GM03348 (cell line): ENCODE data around the gene STK32B.
"Not testable (repeated sequence)": the region's sequence is repeated elsewhere in the genome, so short reads cannot be mapped to it uniquely, and the experiment has no call there.

Experiments
- DNase-seq: peaks from one replicate; pipeline ENCODE4 v3.0.0; 2012; ENCODE audit warnings: low spot score

The STK32B gene

DNA sequence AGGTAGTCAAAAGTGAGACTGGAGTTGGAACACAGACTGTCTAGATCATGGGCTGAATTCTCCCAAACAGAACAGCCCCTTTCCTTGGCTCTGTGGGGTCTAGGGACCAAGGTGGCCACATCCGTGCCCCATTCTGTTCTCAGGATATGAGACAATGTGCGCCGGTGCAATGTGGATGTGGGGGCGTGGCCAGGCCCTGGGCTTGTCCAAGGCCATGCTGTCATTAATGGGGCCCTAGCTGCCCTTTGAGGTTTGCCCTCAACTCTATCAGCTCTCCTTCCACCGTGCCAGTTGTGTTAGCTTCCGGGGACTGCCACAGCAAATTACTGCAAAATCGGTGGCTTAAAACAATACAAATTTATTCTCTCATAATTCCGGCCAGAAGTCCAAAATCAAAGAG is 344.5 kb downstream of the STK32B start:
- DNase-seq = no peak

DNA sequence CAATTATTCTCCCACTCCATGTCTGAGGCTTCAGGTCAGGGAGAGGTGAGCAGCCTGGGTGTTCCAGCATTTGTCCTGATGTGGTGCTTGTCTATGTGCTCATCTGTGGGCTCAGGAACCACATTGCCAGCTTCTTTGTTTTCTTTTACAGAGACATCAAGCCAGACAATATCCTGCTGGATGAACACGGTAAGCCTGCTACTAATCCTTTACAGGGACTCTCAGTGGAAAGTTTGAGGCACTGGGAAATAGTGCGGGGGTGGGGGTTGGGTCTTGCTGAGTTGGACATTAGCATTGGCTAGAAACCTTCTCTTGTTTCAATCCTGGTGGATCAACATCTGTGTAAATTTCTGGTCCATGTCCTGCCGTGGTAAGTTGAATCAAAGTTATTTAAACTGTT is 346.8 kb downstream of the STK32B start:
- DNase-seq = no peak

DNA sequence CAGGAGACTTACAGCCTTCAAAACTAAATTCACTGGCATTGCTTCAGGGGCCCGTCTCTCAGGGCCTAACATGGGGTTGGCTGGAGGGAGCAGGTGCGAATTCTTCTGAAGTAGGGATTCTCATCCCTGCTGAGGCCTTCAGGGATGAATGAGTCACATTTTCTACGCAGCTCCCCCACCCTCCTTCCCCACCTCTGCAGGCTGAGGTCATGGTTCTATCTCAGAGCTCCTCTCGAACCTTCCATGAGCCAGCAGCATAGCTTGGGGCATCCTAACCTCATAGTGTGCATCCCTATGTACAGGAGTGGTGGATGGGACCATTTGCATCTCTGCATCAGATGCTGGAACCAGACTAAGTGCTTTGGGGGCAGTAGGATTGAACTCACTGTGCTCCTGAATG is 347.8 kb downstream of the STK32B start:
- no peak for DNase-seq

DNA sequence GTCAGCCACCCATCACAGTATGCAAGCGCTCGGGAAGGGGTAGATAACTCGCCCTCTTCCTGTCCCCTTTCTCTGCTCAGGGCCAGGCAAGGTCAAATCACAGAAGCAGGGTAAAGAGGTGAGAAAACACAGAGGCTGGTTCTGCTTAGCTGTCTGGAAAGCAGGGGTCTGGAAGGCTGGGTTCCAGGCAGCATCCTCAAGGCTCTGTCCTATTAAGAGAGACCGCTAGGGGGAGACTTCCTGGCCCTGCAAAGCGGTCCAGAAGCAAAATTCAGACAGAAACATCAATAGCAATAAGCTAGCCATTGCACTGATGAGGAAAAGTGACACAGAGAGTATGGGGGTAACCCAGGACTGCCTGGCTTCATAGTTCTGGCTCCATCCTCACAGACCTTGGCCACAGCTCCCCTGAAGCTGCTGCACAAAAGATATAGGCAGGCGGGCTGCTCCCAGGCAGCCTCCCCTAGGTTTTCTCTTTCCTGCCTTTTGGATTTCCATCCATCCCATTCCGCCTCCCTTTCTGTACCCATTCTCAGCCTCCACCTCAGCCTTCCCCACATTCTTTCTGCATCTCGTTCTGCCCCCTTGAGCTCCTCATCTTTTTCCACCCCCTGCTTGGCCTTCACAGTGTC is 348.6 kb downstream of the STK32B start:
- DNase-seq = peak; percentile 57

DNA sequence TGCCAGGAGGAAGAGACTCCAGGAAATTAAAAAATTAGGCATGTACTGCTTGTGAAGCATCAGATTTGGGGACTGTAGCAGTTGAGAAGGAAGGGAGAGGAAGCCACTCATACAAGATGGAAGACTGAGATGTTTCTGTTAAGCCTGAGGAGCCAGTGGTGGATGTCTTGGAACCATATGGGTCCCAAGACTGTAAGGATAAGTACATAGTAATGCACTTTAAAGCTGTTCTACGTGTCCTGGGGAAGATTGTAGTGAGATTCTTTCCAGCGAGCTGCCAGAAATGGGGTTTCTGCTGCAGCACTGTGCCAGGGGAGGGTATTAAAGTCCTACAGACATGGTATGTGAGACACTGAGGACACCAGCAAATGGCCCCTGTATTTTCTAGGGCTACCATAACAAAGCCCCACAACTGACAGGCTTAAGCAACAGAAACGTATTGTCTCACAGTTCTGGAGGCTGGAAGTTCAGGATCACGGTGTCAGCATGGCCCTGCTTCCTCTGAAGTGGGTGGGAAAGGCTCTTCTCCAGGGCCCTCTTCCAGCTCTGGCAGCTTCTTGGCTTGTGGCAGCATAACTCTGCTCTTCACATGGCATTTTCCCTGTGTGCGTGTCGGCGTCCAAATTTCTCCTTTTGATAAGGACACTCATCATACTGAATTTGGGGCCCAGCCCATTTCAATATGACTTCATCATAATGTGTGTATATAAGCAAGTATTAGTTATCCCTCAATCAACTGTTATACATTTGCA is 352.6 kb downstream of the STK32B start:
- DNase-seq = no peak

DNA sequence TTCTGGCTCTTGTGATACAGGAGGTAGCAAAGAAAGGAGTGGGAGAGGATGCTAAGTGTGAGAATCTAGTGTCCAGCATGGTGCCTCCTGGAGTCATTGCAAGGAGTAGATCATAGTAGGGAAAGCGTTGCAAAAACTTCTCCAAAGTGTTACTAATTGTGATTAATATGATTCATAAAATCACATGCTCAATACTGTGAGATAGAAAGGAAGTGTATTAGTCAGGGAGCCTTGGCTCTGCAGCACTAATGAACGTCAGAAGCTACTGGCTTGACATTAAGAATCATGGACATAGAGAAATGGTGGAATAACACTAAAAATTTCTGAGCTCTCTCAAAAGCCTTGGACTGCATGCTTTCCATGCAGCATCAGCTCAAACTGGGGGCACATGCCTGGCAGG is 358.0 kb downstream of the STK32B start:
- peak; percentile 61 for DNase-seq

DNA sequence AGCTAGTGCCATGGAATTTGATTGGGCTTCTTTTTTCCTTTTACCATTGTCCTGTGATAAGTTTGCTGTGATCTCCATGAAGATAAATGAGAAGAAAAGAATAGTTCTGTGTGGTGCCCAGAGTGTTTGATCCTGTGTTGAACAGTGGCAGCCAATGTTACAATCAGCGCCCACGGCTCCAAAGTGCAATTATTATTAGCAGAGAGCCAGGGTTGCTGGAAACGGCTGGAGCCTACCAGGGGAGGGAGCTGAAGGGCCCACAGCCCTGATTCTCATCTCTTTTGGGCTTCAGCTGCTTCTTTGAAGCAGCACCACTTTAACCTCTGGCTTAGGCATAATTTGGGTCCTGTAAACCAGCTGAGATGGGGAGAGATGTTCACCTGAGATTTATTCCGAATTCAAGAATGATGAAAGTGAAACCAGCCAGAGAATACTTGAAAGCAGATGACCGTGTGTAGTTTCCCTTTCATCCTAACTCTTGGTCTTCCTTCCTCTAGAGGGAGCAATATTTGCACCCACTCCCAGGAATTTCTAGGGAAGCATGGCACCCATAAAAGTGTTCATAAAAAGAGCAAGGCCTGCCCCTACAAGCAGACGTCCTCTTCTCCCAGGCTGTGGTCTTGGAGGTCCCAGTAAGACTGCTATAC is 358.8 kb downstream of the STK32B start:
- DNase-seq = no peak

DNA sequence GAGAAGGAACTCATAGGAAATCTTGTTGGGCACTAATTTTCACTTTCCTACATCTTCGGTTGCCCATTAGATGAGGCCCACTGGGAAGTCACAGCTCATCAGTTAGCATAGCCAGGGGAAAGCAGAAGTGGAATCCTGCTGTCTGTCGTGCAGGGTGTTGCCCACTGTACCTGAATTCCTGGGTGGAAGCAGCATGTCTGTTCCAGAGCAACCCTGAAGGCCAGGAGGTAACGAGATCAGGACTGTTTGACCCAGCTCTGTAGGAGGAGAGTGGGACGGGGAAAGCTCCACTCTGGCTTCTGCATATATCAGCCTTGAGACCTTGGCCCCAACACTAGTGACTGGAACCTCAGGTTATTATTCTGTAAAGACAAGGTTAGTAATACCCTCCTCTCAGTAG is 361.0 kb downstream of the STK32B start:
- no peak for DNase-seq

DNA sequence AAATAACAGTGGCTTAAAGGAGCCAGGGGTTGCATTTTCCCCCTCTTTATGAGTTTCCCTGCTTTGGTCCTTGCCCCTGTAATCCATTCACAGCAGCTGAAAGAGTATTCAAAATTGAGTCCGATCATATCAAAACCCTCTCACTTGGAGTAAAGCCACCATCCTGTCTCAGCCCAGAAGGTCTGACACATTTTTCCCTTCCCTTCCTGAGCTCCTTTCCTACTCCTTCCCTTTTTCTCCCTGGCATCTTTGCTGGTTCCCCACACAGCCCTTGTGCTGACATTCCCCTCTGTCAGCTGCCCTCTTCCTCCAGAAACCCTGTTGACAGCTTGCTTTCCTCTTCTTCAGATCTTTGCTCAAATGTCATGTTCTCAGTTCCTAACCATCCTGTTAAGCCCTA is 361.5 kb downstream of the STK32B start:
- DNase-seq = no peak

DNA sequence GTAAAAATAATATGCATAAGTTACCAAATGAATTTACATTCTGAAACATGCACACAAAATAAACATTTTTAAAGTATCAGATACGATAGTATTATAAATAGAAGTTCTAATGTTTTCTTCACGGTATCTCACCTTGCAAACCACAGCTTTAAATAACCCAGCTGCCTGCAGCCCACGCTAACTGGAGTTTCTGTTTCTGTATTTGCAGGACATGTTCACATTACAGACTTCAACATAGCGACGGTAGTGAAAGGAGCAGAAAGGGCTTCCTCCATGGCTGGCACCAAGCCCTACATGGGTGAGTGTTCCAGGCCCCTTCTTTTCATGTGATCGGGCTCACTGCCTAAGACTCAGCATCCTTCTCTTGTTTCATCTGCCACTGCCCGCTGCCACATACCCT is 365.4 kb downstream of the STK32B start:
- DNase-seq = no peak

DNA sequence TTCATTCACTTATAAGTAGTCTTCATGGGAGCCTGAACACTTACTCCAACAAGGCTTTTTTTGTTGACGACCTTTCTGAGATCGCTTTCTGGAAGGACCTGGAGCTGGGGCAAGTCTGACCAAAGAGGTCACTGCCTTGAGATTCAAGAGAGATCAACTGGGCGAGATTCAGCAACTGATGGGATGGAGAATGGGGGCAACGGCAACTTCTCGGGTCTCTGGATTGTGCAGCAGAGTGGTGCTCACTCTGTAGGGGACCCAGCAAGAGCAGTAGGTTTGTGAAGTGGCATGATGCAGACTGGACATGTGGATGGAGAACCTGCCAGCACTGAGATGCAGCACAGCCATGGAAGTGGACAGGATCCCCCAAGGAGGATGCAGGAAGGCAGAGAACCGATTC is 369.0 kb downstream of the STK32B start:
- DNase-seq = no peak

DNA sequence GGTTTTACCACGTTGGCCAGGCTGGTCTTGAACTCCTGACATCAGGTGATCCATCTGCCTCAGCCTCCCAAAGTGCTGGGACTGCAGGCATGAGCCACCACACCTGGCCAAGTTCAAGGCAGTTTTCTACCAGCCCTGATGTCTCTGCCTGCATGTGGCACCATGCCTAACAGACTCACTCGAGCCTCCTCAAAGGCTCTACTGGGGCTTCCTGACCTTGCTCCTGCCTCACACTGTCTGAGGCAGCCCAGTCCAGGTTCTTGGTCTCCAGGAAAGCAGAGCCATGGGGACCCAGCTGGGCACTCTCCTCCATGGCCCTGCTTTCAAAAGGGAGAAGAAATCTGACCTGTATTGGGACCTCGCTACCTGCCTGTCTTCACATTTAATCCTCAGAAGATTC is 370.1 kb downstream of the STK32B start:
- DNase-seq = no peak

DNA sequence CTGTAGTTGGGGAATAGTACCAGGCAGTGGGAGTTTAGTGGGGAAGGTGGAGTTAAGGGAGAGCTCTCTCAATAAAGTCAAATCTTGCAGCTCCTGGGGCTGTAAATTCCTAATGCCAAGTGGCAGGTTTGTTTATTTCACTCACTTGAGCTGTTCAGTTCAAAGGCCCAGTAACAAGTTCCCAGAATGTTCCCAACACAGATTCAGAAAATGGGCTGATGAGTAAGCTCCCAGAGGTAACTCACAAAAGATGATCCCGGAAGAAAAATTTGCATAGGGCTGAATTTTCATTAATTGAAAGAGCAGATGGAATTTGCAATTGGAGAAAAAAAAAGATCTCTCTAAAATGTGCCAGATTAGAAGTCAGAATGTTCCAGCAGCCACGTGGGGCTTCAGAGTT is 370.9 kb downstream of the STK32B start:
- no peak for DNase-seq

DNA sequence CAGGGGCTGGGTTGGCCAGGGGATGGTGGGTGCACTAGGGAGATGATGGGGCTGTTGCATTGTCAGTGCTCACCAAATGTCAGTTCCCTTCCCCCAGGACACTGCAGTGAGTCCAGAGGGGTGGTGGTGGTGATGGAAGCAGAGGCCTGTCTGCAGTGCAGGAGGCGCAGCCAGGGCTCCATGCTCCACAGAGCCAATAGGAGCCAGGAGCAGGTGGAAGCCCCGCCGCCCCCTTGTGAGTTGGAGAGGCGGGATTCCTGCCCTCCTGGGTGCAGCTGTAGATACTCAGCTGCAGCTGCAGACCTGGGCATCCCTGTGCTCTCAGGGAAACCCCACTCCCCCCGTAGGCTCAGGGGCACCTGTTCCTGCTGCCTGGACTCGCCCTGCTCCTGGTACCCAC is 372.4 kb downstream of the STK32B start:
- no peak for DNase-seq

DNA sequence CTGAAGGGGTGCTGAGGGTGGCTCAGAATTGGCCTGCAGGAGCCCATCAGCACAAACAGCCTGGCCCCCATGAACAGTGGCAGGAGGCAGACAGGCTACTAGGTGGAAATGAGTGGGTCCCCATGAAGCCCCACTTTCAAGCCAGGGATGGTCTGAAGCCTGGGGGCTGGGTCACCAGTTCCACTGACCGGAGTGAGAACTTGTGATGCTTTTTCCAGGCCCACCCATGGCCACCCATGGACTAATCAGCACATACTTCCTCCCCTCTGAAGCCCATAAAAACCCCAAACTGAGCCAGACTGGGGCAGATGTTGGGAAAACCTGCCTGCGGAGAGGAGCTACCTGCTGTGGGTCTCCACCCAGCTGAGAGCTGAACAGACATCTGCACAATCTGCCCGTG is 372.9 kb downstream of the STK32B start:
- no peak for DNase-seq

DNA sequence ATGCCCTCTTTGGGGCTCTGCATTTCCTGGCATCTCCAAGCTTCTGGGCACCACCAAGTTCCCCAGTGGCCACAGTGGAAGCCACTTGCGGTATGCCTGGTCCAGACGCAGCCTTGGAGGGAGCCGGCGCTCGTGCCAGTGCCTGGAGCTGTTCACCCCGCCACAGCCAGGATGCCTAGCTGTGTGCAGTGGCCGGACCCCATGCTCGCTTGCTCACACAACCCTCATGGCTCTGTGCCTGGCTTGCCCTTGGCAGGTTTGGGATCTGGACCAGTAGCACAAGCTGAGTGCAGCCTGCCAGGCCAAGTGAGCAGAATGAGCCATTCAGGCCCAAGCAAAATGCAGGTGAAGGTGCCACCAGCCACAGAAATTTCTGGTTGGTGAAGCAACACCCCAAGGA is 373.6 kb downstream of the STK32B start:
- no peak for DNase-seq

DNA sequence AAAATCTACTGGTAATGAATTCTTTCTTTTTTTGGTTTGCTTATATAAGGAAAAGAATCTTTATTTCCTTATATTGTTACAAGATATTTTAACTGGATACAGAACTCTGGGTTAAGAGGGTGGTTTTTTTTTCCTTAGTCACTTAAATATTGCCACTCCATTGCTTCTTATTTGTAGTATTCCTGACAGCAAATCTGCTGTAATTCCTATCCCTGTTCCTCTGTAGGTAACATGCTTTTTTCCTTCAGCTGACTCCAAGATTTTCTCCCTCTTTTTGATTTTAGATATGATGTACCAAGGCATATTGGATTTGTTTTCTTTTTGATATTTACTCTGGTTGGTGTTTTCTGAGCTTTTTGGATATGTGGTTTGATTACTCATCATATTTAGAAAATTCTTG is 378.5 kb downstream of the STK32B start:
- no peak for DNase-seq

DNA sequence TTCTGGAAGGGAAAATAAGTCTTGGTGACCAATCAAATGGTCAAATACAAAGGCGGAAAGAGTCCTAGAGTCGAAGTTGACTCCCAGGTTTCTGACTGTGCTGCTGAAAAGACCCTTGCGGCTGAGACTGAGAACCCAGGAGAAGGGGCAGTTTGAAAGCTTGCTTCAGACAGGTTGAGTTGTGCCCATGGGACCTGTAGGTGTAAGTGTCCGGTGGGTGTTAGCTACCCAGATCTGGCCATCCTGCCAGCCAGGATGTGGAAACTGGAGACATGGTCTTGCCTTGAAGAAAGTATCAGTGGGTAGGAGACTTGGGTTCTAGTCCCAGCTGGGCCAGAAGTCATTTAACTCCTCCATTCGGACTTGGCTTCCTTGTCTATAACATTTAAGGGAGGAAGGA is 381.9 kb downstream of the STK32B start:
- DNase-seq = no peak

DNA sequence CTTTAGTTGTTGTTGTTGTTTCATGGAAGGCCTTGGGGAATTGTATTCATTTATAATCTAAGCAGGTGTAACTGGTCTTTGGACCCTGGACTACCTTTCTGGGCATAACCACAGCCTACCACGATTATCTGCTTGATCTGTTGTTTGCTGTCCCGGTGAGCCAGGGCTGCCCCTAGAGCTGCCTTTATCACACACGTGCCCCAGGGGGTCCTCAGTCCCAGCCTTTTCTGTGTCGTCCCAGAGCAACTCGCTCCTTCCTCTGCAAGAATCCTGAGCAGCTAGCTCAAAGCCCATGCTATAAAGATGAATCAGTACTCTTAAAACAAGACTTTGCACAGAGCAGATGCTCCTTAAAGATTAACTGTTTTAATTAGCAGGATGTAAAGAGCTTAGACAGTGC is 383.9 kb downstream of the STK32B start:
- no peak for DNase-seq

DNA sequence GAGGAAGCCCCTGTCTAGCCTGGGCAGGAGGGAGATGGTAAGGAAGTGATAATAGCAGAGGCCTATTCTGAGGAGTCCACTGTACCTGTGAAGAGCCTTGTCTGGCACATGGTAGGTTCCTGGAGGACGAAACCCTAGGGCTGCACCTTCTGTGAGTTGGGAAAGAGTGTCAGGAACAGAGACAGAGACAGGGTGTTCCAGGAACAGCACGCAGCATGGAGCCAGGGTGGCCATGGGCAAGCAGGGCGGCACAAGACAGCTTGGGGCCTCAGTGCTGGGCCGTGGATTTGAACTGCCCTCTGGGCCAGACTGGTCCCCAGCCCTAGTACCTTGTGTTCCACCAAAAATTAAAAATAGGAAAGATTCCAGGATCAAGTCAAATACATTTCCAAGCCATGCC is 384.5 kb downstream of the STK32B start:
- no peak for DNase-seq

DNA sequence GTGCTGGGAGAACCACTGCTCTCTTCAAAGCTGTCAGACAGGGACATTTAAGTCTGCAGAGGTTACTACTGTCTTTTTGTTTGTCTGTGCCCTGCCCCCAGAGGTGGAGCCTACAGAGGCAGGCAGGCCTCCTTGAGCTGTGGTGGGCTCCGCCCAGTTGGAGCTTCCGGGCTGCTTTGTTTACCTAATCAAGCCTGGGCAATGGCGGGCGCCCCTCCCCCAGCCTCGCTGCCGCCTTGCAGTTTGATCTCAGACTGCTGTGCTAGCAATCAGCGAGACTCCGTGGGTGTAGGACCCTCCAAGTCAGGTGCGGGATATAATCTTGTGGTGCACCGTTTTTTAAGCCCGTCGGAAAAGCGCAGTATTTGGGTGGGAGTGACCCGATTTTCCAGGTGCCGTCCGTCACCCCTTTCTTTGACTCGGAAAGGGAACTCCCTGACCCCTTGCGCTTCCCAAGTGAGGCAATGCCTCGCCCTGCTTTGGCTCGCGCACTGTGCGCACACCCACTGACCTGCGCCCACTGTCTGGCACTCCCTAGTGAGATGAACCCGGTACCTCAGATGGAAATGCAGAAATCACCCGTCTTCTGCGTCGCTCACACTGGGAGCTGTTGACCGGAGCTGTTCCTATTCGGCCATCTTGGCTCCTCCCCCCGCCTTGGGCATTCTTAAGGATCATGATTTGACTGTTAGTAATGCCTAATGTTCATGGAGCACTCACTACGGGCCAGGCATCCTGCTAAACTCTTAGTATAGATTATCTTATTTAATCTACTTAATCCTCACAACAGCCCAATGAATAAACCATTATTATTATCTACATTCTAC is 392.9 kb downstream of the STK32B start:
- DNase-seq = not testable (repeated sequence)

DNA sequence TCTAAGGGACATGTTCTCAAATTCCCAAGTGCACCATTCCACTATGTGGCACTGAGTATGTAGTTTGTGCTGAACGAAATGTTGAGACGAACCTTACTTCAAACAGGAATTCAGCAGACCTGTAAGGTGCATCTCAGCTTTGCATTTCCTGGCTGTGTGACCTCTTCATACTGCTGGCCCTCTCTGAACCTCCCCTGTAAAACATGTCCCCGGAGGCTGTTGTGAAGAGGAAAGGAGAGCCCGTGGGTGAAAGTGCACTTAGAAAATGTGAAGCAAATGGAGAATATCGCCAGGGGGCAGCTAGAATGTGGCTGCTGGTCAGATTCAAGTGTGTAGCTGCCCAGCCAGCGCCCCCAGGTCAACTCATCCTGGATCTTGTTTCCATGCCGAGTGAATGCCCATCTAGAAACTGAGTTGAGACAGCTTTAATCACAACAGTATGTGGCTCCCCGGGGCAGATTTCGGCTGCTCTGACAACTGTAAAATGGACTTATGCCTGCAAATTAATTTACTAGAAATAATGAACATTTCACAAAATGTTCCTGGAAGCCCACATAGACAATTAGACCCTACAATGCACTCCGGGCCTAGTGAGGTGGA is 393.7 kb downstream of the STK32B start:
- DNase-seq = no peak
